Central memory CD4-positive, alpha-beta T cell (primary cell): ENCODE measurements around the gene AAK1.
"Not testable (repeated sequence)": the region's sequence is repeated elsewhere in the genome, so short reads cannot be mapped to it uniquely, and the experiment has no call there.

Experiments used
- DNase-seq: peaks from one replicate; pipeline ENCODE4 v3.0.0; 2022

Gene AAK1

DNA sequence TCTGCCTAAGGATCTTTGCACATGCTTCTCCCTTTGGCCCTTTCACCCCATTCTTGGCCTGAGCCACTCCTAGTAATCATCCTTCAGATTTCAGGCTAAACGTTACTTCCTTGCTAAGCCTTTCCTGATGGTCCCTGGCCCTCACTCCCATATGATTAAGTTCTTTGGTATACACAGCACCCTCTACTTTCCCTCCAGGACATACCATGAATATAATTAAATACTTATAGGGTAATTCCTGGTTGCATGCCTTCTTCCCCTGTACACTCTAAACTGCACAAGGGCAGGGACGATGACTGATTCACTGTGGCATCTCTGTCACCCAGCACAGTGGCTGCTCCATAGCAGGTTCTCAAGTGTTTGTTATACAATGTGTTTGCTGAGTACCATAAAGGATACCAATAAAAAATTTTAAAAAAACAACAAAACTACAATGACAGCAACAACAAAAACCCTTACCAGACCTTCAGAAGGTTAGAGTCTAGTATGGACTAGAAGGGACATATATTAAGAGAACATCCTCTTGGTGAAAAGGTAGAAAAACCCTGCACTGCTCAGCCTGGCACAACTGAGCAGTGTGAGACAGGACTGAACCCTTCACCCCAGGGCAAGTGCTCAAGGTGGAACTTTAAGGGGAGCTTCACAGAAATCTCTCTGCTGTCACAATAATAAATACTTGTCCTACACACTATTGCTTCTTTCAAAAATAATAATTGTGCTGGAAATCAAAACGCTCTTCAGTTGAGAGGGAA, 76.2 kb downstream of the AAK1 start:
- DNase-seq: no peak

DNA sequence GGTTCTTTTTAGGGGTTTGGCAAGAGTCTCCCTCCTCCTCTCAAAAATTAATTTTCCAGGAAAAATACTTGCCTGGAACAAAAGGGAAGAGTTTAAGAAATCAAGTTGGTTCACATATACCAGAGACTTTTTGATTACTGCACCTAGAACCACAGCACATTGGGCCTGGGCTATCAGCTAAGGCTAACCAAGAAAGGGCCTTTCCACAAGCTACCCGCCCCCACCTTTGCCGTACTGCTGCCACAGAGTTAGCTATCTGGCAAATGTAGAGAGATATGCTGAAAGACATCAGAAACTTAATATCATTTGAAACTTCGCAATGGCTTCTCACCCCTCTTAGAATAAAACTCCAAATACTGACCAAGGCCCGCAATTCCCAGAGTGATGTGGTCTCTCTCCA, 76.9 kb downstream of the AAK1 start:
- no peak for DNase-seq

DNA sequence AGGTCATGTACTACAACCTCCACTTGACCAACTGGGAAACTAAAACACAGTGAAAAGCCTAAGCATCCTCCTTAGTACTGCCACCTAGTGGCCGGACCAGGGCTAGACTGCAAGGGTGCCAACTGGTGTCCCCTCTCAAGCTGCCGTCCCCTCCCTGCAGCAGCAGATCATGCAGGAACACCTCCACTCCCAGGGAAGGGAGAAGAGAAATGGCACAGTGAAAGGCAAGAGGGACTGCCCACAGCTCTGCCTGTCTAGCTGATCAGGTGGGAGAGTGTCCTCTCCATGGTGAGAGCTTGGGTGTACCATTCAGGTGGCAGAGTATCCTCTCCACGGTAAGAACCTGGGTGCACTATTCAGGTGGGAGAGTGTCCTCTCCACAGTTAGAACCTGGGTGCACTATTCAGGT, 78.1 kb downstream of the AAK1 start:
- DNase-seq: peak; percentile 34

DNA sequence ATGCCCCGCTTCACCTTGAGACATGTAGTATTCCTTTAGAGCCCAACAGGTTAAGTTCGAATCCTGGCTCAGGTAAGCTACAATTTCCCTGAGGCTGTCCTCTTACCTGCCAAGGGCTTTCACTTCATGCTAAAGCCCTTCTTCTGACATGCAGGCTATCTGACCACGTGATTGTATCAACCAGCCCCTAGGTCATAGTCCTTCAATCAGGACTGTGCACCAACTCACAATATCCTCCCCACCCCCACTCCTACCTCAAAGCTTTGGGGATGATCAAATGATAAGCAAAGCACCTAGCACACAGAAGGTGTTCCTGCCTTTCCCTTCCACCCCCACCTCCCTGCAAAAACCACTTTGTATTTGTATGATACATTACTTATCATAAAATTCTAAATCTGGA, 78.9 kb downstream of the AAK1 start:
- no peak for DNase-seq

DNA sequence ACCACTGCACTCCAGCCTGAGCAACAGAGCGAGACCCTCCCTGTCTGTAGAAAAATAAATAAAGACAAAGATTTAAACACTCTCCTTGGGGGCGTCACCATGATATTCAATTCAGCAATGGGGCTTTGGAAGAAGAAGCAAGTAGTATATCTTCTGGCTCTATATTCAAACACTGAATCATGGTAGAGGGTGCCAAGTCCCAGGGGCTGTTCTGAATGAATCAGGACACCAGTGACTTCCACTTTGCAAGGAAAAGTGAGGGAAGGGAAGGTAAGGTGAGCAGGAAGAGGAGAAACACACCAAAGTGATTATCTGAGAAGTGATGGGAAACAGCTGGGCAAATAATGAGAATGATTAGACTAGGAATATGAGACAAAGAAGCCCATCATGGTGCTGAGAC, 80.5 kb downstream of the AAK1 start:
- no peak for DNase-seq

DNA sequence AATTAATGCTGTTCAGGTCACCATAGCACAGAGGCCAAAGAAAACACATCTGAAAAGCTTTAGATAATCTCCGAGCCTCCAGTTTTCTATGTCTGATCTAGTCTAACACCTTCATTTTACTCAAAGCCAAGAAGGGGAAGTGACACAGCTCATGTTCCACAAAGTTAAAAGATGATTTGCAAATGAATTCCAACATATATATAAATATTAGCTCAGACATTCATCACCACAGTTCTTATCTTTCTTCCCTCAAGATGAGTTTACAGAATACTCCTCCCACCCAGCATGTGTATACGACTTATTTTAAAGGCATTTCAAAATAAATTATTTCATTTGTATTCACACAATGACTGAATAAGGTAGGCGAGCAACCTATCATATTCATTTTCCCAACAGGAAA, 82.4 kb downstream of the AAK1 start:
- DNase-seq: no peak

DNA sequence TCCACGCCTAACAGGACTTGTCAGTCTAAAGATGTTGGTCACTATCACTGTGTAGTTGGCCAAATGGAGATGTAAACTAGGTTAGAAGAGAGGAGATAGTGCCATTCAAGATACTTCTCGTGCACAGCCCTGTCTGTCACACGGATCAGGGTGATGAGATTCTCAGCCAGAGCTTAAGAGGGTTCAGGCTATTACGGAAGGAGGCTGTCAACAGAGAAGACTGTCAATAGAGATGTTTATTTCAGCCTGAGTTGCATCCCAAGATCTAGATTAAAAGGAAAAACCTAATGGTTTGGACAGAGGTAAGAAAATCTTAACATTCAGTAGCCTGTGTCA, 83.4 kb downstream of the AAK1 start:
- no peak for DNase-seq

DNA sequence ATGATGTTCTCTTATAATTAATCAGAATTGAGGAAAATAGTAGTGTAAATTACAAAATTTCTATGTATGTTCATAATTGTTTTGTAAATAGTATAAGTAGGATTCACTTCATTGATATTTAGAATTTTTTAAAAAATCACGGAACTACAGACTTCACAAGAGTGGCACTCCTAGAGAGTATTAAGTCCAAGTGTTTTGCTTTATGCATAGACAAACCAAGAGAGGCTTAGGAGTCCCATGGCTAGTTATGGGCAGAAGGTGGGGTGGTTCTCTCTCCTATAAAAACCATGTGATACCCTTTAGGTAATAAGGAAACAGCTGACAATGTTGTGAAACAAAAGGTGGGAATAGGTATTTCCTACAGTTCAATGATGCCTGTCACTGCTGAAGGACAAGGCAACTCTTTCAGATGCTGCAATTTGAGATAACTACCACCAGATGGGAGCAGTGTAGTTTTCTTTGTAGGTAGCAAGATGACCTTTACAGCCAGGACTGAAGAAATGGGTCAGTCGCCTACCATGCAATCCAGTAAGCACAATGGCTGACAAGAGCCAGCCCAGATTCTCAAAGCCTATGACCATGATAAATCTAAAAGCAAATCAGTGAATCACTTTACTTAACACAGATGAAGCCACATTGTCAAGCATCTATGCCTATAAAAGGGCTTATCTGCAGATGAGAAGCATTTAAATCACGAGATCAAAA, 83.9 kb downstream of the AAK1 start:
- DNase-seq: no peak

DNA sequence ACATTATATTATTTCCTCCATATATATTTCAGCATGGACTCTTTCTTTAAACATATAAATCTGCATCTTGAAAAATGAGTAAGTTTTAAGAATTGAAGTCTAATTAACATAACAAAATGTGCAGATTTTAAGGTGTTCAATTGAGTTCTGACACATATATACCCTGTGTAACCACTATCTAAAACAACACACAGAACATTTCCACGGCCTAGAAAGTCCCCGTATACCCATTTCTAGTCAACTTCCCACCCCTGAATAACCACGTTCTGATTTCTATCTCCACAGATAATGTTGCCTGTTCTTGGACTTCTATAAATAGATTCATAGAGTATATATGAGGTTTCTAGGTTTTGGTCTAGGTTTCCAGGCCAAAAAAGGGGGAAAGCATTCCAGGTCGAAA, 87.5 kb downstream of the AAK1 start:
- DNase-seq: no peak

DNA sequence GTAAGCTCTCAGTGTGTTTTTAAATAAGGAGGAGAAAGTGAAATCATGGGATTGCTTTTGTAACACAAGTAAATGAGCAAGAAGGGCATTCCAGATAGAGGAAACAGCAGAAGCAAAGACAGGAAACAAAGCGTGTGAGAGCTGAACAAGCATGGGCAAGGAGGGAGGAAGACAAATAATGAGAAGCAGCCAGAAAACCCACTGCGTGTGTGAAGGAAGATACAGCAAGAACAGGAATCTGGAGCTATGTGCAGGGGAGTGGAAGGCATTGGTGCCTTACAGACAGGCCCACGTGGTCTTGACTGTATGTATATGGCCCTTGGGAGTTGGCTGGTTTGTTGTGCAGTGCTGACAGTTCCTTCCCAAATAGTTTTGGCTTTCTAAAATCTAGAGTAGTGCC, 88.6 kb downstream of the AAK1 start:
- no peak for DNase-seq

DNA sequence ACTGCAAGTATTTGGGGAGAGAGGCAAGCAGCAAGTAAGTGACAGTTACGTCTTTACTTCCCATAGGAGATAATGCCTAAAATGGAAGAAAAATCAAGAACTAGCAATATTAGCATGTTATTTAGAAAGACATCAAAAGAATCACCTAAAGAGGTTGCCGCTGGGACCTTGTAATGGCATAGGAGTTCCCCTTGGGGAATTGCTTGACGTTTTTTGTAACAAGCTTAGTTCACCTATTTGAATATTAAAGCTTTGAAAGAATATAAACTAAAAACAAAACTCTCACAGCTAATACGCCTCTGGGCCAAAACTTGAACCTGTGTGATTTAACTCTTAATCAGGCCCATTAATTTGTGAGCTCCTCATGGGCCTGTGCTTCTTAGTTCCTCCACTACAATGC, 89.0 kb downstream of the AAK1 start:
- no peak for DNase-seq

DNA sequence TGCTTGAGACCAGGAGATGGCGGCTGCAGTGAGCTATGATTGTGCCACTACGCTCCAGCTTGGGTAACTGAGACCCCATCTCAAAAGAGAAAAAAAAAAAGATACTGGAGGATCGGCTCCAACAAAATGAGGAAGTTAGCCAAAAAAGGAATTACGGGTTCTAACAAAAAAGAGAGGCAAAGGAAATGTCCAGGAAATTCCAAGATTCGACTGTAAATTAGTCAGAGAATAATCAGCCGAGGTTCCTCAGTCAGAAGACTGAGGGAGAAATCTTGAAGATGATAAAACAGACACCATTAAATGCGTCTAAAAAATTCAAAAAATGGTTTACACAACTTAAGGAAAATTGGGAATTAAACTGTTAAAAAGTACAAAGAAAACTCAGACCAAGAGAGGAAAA, 89.5 kb downstream of the AAK1 start:
- DNase-seq: no peak

DNA sequence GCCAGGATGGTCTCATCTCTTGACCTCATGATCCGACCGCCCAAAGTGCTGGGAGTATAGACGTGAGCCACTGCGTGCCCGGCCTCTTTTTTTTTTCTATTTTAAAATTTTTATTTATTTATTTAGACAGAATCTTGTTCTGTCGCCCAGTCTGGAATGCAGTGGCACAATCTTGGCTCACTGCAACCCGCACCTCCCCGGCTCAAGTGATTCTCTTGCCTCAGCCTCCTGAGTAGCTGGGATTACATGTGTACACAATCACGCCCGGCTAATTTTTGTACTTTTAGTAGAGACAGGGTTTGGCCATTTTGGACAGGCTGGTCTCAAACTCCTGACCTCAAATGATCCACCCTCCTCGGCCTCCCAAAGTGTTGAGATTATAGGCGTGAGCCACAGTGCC, 93.0 kb downstream of the AAK1 start:
- not testable (repeated sequence) for DNase-seq

DNA sequence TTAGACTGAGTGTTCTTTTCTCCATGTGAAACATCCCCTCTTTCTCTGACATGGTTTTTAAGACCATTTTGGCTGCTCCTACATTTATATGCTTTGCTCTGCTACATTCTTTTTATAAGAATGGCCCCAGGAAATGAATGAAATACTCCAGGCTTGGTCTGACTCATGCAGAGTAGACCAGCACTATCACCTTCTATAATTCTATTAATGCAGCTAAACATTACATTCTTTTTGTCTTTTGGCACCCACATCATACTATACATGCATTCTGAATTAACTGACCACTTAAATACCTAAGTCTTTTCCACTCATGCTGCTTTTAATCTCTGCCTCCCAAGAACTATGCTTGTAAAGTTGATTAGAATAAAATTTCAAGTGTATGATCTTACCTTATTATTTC, 94.1 kb downstream of the AAK1 start:
- DNase-seq: no peak

DNA sequence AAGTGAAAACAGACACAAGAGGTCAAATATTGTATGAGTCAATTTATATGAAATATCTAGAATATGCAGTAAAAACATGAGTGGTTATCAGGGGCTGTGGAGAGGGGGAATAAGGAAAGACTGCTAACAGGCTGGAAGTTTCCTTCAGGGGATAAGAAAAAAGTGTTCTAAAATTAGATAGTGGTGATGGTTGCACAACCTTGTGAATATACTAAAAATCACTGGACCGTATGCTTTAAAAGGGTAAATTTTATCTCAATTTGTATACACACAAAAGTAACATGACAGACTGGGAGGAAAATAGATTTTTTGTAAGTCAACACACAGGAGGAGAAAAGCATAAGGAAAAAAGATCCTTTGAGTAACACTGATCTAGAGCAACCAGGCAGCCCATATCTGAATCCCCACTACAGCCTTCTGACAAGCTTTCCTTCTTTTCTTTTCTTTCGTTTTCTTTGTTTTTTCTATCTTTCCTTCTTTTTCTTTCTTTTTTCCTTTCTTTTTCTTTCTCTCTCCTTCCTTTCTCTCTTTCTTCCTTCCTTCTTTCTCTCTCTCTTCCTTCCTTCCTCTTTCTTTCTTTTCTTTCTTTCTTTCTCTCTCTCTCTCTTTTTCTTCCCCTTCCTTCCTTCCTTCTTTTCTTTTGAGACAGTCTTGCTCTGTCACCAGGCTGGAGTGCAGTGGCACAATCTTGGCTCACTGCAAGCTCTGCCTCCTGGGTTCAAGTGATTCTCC, 95.4 kb downstream of the AAK1 start:
- DNase-seq: no peak

DNA sequence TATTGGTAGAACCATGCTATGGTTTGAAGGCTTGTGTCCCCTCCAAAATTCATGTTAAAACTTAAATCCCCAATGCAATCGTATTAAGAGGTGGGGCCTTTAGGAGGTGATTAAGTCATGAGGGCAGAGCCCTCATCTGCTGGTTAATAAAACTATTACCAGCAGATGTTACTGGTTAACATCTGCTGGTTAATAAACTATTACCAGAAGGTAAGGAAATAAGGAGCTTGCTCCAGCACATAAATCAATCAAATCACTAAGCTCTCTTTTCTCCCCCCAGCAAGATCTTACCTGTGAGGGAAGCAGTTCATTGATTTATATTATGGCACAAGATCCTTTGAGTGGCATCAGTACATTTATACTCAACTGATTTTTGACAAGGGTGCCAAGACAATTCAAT, 96.9 kb downstream of the AAK1 start:
- no peak for DNase-seq

DNA sequence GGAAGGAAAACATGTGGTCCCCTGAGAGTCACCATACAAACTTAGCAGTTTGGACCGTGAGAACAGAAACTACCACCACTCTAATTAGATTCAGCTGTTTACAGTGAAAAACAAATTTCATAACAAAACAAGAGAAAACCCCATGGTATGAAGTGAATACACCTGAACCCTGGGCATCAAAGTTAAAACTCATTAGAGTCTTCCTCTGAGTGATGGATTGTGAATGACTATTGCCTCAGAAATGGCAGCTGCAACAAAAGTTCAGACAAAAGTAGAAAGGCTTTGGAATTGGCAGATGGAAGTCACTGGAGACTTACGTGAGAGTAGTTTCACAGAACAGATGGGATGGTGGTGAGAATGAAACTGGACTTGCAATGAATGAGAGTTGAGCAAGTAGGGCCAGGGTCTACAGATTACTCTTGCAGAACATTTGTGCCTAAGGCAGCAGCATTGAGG, 98.0 kb downstream of the AAK1 start:
- DNase-seq: no peak

DNA sequence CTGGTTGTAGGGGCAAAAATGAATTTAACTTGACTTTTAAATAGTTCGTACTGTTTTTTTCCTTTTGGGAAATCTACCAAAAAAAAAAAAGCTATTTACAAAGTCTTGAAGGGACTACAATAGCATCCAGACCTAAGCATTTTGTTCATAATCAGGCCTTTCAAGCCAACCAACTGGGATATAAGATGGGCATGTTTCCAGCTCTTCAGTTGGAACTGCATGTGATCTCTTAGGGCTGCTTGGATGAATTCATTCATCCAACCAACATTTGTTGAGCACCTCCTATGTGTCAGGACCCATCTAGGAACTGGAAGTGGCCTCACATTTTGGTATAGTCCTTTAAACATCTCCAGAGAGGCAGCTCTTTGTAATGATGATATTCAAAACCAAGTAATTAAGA, 98.6 kb downstream of the AAK1 start:
- no peak for DNase-seq

DNA sequence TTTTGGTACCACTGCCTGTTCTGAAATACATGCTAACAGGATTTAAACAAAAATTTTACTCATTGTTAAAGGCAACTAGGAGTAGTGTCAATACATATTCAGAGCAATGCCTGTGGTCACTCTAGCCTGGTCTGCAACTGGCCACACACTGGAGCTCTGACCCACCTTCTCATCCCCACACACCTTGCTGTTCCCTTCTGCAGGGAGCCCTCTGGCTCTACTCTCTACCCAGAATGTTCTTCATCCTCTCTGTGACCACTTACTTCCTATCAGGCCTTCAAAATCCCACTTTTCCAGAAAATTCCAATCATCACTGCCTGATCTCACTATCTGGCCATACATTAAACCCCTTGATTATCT, 104.0 kb downstream of the AAK1 start:
- DNase-seq: no peak

DNA sequence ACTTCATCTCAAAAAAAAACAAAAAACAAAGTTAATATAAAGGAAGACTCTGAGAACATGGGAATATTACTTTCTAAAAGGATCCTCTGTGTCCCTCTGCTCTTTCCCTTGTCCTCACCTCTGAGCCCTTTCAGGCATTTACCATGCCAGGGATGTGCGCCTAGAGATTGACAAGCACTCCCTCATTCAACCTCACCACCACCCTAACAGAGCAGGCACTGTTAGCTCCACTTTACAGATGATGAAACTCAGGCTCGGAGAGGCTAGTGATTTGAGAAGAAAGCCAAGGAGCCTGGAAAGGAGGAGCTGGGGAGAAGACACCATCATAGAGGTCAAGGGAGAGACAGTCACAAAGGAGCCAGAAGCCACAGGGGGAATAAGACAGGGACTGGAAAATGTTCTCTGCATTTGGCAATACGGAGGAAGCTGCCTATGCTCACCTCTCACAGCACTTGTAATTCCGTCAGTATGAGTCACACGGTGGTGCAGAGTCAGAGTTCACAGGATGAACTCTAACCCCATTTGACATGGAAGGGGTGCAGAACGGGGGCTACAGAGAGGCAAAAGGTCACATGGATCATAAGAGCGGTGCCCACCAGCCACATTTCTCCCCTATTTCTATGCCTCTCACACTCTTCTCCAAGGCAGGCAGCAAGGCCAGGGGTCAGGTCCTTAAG, 104.5 kb downstream of the AAK1 start:
- DNase-seq: no peak

DNA sequence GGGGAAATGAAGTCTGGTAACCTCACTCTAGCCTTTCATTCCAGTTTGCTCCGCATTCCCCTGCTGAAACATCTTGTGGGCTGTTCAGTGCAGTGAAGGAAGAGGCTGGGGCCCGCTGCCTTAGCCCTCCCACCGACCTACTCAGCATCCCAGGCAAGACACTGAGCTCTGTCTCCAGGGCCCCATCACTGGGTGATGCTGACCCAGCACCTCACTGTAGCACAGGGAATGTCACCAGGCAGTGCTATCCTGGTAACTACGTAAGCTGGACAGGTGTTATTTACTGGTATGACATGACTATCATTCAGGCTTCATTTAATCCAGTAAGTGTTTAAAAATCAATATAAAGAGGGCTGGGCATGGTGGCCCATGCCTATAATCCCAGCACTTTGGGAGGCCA, 105.3 kb downstream of the AAK1 start:
- DNase-seq: no peak

DNA sequence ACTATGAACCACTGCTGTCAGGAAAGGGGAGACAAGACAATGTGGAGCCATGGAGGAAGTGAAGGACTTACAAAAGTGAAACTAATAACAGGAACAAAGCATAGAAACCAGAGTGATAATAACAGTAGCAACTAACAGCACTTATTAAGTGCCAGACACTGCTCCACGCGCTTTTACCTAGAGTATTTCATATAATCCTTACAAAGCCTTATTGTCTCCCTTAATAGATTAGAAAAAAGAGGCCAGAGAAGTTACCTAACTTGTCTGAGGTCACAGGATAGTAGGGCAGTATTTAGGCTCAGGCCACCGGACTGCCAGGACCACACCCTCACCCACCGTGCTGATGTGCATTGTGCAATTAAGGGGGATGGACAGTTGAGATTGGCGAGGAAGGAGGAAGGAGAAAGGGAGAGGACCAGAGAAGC, 107.7 kb downstream of the AAK1 start:
- DNase-seq: no peak

DNA sequence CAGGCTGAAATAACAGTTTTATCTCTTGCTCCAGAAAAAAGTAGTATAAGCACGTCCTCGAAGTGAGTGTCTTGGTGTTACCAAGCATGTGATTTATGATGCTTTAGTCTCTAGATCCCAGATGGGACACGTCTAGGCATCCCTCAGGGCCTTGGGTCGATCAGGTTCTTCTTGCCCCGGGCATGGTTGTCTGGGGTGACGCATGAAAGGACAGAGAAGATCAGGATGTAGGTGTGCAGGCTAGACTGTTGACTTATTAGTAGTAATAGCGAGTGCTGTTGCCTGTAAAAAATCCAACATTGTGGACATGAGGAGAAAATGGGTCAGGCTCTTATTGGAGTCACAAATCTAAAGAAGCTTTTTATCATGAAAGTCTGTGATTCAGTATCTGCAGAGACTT, 112.4 kb downstream of the AAK1 start:
- DNase-seq: no peak

DNA sequence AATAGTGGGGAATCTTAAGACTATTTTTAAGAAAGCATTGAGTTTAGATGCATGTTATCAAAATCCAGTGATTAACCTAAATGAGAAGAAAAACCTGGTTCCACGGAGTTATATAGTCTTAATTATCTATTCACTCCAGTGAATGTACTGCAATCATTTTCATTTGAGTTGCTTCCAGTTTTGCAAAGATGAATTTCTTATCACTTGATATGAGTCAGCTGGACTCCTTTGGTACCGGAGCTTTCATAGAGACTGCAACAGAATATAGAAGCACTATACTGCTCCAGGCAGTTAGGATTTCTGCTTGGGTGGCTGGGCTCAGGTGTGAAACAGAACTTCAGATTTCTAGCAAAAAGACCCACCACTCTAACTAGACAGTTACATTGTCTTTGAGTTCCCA, 114.1 kb downstream of the AAK1 start:
- DNase-seq: no peak
